Brain microvascular endothelial cell (primary cell): ENCODE measurements around the gene TESK1.
"Not testable (repeated sequence)": the region's sequence is repeated elsewhere in the genome, so short reads cannot be mapped to it uniquely, and the experiment has no call there.

Experiments
- DNase-seq: peaks from one replicate; pipeline ENCODE4 v3.0.0-alpha.2; 2020
- H3K27ac ChIP-seq: fragments of 250-450 bp; sonication (Bioruptor Pico); 2 replicates; pipeline ENCODE4 v1.5.1; 2020; ENCODE audit warnings: mild to moderate bottlenecking, moderate library complexity
- H3K27me3 ChIP-seq: fragments of 250-450 bp; sonication (Bioruptor Pico); replicated peaks from 2 replicates; pipeline ENCODE4 v1.5.1; 2020; ENCODE audit warnings: mild to moderate bottlenecking
- H3K36me3 ChIP-seq: fragments of 250-450 bp; sonication (Bioruptor Pico); replicated peaks from 2 replicates; pipeline ENCODE4 v1.5.1; 2020; ENCODE audit warnings: mild to moderate bottlenecking
- H3K4me3 ChIP-seq: 2 replicates; pipeline ENCODE4 v1.5.1; 2011; ENCODE audit warnings: low read depth, mild to moderate bottlenecking, control low read depth, low read length, moderate library complexity
- CTCF ChIP-seq: IDR thresholded peaks from 2 replicates; pipeline ENCODE4 v1.5.1; 2011; ENCODE audit warnings: low read depth, mild to moderate bottlenecking, moderate library complexity, low read length, control low read depth, inconsistent platforms; ENCODE audit errors: missing control alignments
- in situ Hi-C: cut with HindIII; loops from 2 replicates; pipeline ENCODE4 v1.10.0; 2017; ENCODE audit warnings: low sequenced_read_pairs, low pct_ligation_motif_present

The TESK1 gene

GRCh38 chr9:35574578-35575122 is 30.4 kb upstream of the TESK1 start:
- no peaks in the 10 kb centered on the region for H3K36me3 ChIP-seq
- H3K4me3 ChIP-seq, result no peak overlapping the region
- no peak overlapping the region for H3K27ac ChIP-seq
- in situ Hi-C loops, result no loop called here
- TF ChIP-seq CTCF, result no peak
- H3K27me3 ChIP-seq, result no peaks in the 10 kb centered on the region
- DNase-seq, result no peak

- no peaks in the 10 kb centered on the region for H3K36me3 ChIP-seq
- in situ Hi-C loops, result no loop called here
- no peak overlapping the region for H3K27ac ChIP-seq
- no peak for DNase-seq
- no peak overlapping the region for H3K4me3 ChIP-seq
- no peak for TF ChIP-seq CTCF
- no peaks in the 10 kb centered on the region for H3K27me3 ChIP-seq
Observed at GRCh38 chr9:35575478-35575877, 29.6 kb upstream of the TESK1 start.

GRCh38 chr9:35577486-35577885 is 27.6 kb upstream of the TESK1 start:
- H3K4me3 ChIP-seq, result no peak overlapping the region
- no peak overlapping the region for H3K27ac ChIP-seq
- H3K27me3 ChIP-seq, result no peaks in the 10 kb centered on the region
- DNase-seq, result no peak
- in situ Hi-C loops, result no loop called here
- TF ChIP-seq CTCF, result no peak
- no peaks in the 10 kb centered on the region for H3K36me3 ChIP-seq

GRCh38 chr9:35579130-35579529 is 25.9 kb upstream of the TESK1 start:
- Histone ChIP-seq H3K27me3 (no peaks in the 10 kb centered on the region), H3K36me3 (no peaks in the 10 kb centered on the region), H3K4me3 (no peak overlapping the region), H3K27ac (no peak overlapping the region)
- TF ChIP-seq CTCF, result no peak
- DNase-seq, result no peak
- in situ Hi-C loops, result no loop called here

GRCh38 chr9:35579659-35580227 is 25.3 kb upstream of the TESK1 start:
- in situ Hi-C loops, DNase-seq, H3K27ac ChIP-seq, H3K4me3 ChIP-seq, H3K36me3 ChIP-seq, H3K27me3 ChIP-seq: not testable (repeated sequence)

- in situ Hi-C loops, DNase-seq, H3K27ac ChIP-seq, H3K36me3 ChIP-seq, H3K27me3 ChIP-seq, H3K4me3 ChIP-seq: not testable (repeated sequence)
Observed at GRCh38 chr9:35583521-35583920, 21.5 kb upstream of the TESK1 start.

GRCh38 chr9:35584681-35585080 is 20.4 kb upstream of the TESK1 start:
- H3K36me3 ChIP-seq, in situ Hi-C loops, H3K27me3 ChIP-seq, DNase-seq, H3K4me3 ChIP-seq, H3K27ac ChIP-seq: not testable (repeated sequence)

GRCh38 chr9:35588506-35588905 is 16.6 kb upstream of the TESK1 start:
- H3K27me3 ChIP-seq, H3K36me3 ChIP-seq, in situ Hi-C loops, DNase-seq, H3K27ac ChIP-seq, H3K4me3 ChIP-seq: not testable (repeated sequence)
